NCI-H226 (cell line): ENCODE measurements around the gene MBD5.

Experiments
- DNase-seq: peaks from one replicate; pipeline ENCODE4 v3.0.0-alpha.2; 2015

MBD5 gene

GRCh38 chr2:148493822-148494563, 473.1 kb downstream of the MBD5 start:
- no peak for DNase-seq

- no peak for DNase-seq
Observed at GRCh38 chr2:148495586-148495985, 474.7 kb downstream of the MBD5 start.

DNA sequence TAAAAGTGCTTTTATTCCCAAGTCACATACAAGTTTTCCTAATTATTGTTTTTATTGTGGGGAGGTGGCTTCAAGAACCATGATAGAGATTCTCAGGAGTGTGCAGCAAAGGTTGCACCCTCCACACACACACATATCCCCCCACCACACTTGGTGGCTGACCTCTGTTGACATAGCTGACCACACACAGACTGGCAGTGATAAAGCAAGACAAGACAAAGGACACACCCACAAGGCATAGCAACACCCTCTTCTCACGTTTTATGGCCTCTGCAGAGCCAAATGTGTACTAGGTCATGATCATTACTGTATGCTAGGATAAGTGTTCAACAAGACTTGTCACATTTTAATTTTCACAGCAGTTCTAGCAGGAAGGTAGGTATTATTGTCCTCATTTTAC, 480.7 kb downstream of the MBD5 start:
- DNase-seq, result no peak

- DNase-seq, result no peak
Observed at GRCh38 chr2:148503516-148503915, 482.6 kb downstream of the MBD5 start.

DNA sequence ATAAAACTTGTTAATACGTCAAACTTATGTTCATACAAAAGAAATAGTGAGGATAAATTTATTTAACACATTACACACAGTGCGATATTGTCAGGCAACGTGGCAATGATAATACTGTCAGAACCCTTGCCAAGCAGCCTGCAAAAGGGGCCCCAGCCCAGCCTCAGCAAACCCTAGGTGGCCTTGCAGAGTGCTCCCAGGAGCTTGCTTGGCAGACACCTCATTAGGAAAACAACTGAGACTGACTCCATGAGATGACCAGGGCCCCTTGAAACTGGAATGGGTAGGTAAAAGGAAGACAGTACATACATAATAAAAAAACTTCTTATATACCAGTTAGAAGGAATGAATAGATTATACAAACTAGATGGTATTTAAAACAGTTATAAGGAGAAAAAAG, 487.1 kb downstream of the MBD5 start:
- DNase-seq, result no peak

GRCh38 chr2:148508878-148509287, 488.0 kb downstream of the MBD5 start:
- no peak for DNase-seq

DNA sequence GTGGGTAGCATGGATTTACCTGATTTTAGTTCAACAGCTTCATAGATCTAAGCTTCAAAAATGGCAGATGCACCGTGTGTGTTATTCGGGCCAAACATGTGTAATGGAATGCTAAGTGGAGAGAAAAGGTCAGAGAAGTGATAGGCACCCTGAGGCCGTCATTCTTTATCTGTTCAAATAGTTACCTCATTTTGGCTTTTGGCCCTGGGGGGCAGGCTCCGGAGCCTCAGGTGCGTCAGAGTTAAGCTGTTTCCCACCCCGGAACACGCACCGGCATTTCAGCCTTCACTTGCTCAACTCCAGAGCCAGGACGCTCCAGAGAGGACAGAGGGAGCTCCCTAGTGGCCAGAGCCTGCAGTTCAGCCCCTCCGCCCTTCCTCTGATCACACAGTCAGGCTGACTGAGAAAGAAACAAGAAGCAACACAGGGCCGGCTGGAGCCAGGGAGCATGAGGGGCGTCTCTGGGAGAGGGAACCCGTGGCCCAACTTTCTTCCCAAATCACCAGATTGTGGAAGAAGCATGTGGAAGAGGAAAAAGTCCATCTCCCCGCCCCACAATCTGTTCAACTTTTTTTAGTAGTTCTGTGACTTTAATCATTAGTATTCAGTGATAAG, 488.5 kb downstream of the MBD5 start:
- DNase-seq, result peak; percentile 90

DNA sequence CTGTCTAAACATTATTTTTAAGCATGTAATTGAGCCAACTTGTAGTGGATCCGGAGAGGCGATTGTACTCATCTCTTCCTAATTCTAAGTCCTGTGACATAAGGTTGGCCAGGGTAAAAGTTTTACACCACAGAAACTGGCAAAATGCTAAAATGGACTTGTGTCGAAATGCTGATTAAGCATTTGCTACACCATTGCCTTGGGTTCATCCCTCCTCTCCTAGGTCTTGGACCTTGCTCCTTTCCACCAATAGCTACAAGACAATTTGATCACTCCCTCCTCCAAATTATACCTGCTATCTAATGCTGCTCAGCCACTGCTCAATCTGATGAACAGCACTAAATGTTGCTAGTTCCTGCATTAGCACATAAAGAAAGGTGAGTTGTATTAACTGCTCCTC, 491.0 kb downstream of the MBD5 start:
- DNase-seq, result no peak

GRCh38 chr2:148512501-148512900, 491.6 kb downstream of the MBD5 start:
- DNase-seq, result no peak

DNA sequence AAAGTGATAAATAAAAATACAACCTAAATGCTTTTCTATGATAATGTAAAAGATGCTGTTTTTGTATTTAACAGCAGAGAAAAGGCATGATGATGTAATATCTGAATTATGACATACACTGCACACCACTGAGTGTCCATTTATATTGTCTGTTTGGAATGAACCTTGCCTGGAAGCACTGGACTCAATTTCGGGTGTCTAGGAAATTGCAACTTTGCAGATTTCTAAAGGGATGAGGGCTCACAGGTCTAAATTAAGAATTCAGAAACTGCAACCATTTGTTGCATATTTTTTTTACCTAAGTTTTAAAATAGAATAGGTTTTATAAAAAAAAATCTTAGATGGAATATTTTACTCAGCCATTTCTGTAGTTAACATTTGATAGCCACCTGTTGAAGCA, 492.5 kb downstream of the MBD5 start:
- no peak for DNase-seq

DNA sequence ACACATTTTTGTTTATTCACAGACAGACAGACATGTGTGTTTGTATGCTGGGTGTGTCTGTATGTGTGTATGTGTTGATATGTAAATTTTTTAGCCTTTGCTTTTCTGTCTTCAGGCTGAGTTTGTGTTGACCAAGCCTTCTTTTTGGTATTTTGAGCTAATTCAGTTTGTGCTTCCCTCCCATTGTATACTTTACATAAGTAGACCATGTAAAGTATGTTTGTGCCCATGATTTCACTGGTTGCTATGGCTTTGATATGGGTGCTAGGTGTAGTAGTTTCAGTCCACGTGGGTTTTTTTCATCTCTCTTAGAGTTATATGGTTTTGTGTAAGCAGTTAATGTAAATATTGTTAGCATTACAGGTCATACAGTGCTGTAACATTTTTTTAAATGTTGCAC, 494.2 kb downstream of the MBD5 start:
- no peak for DNase-seq

GRCh38 chr2:148515976-148516375, 495.1 kb downstream of the MBD5 start:
- DNase-seq, result no peak

DNA sequence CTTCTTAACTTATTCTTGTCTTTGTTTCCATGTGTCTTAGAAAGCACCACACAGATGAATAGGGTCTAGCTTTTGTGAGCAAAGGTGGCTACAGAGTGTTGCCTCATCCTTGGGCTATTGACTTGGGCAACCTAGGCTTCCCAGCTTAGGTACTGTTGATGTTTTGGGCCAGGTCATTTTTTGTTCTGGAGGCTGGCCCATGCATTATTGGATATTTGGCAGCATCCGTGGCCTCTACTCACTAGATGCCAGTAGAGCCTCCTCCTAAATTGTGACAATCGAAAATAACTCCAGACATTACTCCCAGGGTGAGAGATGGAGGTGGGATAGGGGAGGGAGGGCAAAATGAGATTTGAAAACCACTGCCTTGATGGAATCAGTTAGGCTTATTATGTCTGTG, 496.4 kb downstream of the MBD5 start:
- DNase-seq, result no peak

DNA sequence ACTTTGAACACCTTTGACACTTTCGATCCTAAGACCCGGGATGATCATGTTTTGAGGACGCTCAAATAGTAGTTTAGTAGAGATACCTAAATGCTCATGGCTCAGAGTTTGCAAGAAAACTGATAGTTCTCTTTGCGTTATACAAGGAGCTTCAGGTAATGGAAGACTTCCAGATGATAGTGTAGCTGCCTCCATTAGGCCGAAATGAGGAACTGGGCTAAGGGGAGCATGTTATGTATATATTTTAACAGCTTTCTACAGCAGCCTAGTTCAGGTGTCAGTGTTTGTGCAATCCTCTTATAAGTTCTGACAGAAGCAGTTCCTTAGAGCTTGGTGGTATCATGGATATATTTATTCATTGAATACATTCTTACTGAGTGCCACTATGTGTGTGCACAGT, 496.9 kb downstream of the MBD5 start:
- DNase-seq, result no peak

DNA sequence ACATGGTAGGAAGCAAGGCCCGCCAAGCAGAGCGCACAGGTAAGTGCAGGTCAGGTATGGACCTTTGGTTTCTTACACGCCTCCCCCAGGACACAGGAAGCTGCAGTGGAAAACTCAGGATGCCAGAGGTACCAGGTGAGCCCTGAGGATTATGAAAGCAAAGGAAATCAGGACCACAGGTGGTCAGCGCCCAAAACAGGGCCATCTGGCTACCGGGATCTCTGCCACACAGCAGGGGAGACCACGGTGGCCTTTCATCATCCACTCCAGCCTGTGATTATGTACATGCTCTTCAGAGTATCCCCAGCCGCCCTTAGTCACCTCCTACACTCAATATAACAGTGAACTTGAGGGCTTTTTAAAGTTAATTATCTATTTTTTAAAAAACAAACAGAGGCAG, 498.1 kb downstream of the MBD5 start:
- DNase-seq, result no peak

GRCh38 chr2:148521181-148521580, 500.3 kb downstream of the MBD5 start:
- DNase-seq, result no peak

DNA sequence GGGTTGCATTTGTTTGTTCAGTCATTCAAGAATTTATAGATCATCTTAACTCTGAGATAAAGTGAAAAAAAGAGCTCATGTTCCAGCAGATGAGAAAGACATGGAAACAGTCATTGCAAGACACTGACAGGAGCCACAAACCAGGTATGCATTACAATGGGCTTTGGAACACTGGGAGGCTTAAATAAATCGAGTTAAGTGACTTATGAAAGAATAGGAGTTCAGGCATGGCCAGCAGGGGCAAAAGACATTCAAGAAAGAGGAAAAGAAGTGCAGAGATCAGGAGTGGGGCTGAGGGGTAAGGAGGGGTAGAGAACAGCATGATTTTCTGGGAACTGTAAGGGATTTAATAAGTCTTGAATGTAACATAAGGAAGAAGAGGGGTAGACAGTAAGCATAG, 502.4 kb downstream of the MBD5 start:
- no peak for DNase-seq

GRCh38 chr2:148524519-148524919, 503.6 kb downstream of the MBD5 start:
- no peak for DNase-seq

- DNase-seq, result no peak
Observed at GRCh38 chr2:148525130-148525529, 504.2 kb downstream of the MBD5 start.

- DNase-seq, result no peak
Observed at GRCh38 chr2:148526509-148527346, 505.8 kb downstream of the MBD5 start.

GRCh38 chr2:148527488-148528340, 506.8 kb downstream of the MBD5 start:
- DNase-seq, result no peak

DNA sequence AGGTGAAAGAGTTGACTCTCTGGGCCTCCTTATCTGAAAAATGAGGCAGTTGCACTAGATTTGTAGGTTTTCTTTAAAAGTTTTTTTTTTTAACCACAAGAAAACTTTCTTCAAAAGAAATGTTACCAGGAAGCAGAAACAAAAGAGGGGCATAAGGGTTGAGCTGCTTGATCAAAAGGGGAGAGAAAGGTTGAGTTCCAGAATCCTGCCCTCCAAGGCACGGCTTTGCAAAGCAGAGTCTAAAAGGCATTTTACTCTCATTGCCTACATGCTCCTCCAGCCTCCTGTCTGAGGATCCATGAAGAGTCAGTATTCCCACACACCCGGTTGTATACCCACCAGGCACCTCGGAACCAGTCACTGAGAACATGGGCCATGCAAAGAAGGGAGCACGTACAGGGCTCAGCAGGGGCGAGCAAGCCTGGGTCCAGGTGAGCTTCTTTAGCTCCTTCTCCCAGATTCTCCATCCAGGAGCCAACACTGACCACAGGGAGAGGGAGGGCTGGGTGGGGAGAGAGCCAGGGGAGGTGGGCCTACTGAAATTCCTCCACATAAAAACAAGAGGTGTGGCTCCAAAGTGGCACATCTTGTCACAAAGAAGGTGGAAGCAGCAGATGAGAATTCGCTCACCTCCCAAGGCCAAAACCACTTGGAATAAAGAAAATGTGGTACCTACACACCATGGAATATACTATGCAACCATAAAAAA, 507.6 kb downstream of the MBD5 start:
- DNase-seq, result no peak
